T-cell (primary cell): ENCODE data around the gene IFT88. TPM values are rescaled to one million over a fixed set of nuclear protein-coding genes. Genes with fewer than 3 reads are reported as not detected.

Experiments used
- ATAC-seq, 4 experiments: fragments of 200-7000 bp in 3 of 4; fragments of 150-1000 bp in 1 of 4; cut with Tn5 transposase; replicated peaks in 1 of 4; 1 replicate in 3 of 4; 2 replicates in 1 of 4; pipeline ENCODE4 v1.10.0; 2021; ENCODE audit warnings: moderate library complexity in 3 of 4, mild to moderate bottlenecking in 2 of 4, moderate number of reproducible peaks in 1 of 4
- CTCF ChIA-PET, 2 donors: fragments of 300-600 bp; sonication (Branson Sonifier 250); formaldehyde crosslinking; loops; one replicate each; lab custom pipeline; 2022; ENCODE audit warnings: antibody characterized with exemption in 2 of 2; lab: Charles Lee
- POLR2A ChIA-PET, 2 donors: fragments of 300-600 bp; sonication (Branson Sonifier 250); formaldehyde crosslinking; loops; one replicate each; lab custom pipeline; 2022; ENCODE audit warnings: antibody characterized with exemption in 2 of 2; lab: Charles Lee
- DNase-seq, 35 experiments: peaks; one replicate each; pipeline versions ENCODE4 v3.0.0 to v3.0.0-alpha.2; 2013 to 2023
- H3K27ac ChIP-seq: one replicate; pipeline ENCODE4 v1.5.1; 2013; ENCODE audit warnings: low read length
- H3K27me3 ChIP-seq, 2 experiments: replicated peaks in 1 of 2; 1 replicate in 1 of 2; 2 replicates in 1 of 2; pipeline versions ENCODE4 v1.6.1 to v1.7.0; 2013; ENCODE audit warnings: low read length in 1 of 2, mixed read lengths in 1 of 2; ENCODE audit not compliant: control insufficient read depth in 2 of 2, insufficient read depth in 2 of 2; ENCODE audit errors: extremely low read depth in 1 of 2
- H3K36me3 ChIP-seq, 2 donors: 1 replicate in 1 of 2; 2 replicates in 1 of 2; pipeline versions ENCODE4 v1.6.1 to v1.7.0; 2013; ENCODE audit warnings: low read length in 1 of 2; ENCODE audit not compliant: control insufficient read depth in 2 of 2, insufficient read depth in 1 of 2; ENCODE audit errors: extremely low read depth in 1 of 2
- H3K4me1 ChIP-seq, 2 experiments: 1 replicate in 1 of 2; 2 replicates in 1 of 2; pipeline versions ENCODE4 v1.6.1 to v1.7.0; 2013; ENCODE audit warnings: low read length in 2 of 2, mixed read lengths in 1 of 2; ENCODE audit not compliant: insufficient read depth in 2 of 2, control insufficient read depth in 1 of 2; ENCODE audit errors: extremely low read depth in 1 of 2
- H3K4me3 ChIP-seq, 2 donors: 1 replicate in 1 of 2; 2 replicates in 1 of 2; pipeline versions ENCODE4 v1.5.1 to v1.7.0; 2013; ENCODE audit warnings: mild to moderate bottlenecking in 2 of 2, low read length in 1 of 2, moderate library complexity in 1 of 2; ENCODE audit not compliant: control insufficient read depth in 1 of 2; ENCODE audit errors: extremely low read depth in 1 of 2
- H3K9me3 ChIP-seq: 2 replicates; pipeline ENCODE4 v1.7.0; 2013
- H3K27ac Mint-ChIP-seq, 2 donors: one replicate each; pipeline ENCODE4 v1.8.0; 2020 to 2021; ENCODE audit warnings: mild to moderate bottlenecking in 2 of 2, mixed read lengths in 2 of 2
- H3K27me3 Mint-ChIP-seq, 2 donors: one replicate each; pipeline ENCODE4 v1.8.0; 2021 to 2022; ENCODE audit warnings: mixed read lengths in 2 of 2
- H3K36me3 Mint-ChIP-seq: one replicate; pipeline ENCODE4 v1.8.0; 2021; ENCODE audit warnings: mixed read lengths
- H3K4me1 Mint-ChIP-seq, 3 donors: one replicate each; pipeline ENCODE4 v1.8.0; 2020 to 2022; ENCODE audit warnings: mixed read lengths in 3 of 3, mild to moderate bottlenecking in 1 of 3
- H3K4me3 Mint-ChIP-seq, 3 donors: one replicate each; pipeline ENCODE4 v1.8.0; 2020 to 2022; ENCODE audit warnings: mild to moderate bottlenecking in 3 of 3, mixed read lengths in 3 of 3, moderate library complexity in 3 of 3
- H3K9me3 Mint-ChIP-seq, 3 donors: one replicate each; pipeline ENCODE4 v1.8.0; 2020 to 2022; ENCODE audit warnings: mixed read lengths in 3 of 3
- WGBS: methylation state at CpG from one replicate; pipeline ENCODE4 v1.1.5; 2013; ENCODE audit warnings: missing lambda C conversion rate; ENCODE audit not compliant: insufficient coverage; 5-methylcytosine and 5-hydroxymethylcytosine counted together
- total RNA-seq, 35 experiments: library from RNA in 6 of 35; stranded (reverse) in 6 of 35; fragments of 120-200 nt in 1 of 35; gene quantifications; one replicate each; pipeline versions ENCODE4 v1.2.1 to v1.2.4 and lab custom pipeline; 2013 to 2026

IFT88 gene
- total RNA-seq, 5 donors from 2014 or later (not counting 1 experiment from before 2014, with no cell fraction given): 7.6 to 9.8 (median 8.6) TPM

GRCh38 chr13:20525601-20526544 is 41.1 kb upstream of the IFT88 start, which contains the start of gene CRYL1:
TSS of gene CRYL1 (minus strand) at chr13:20525857. CDS start at chr13:20525794, 63 bp downstream.
- POLR2A ChIA-PET: interaction anchor here (0.6 kb wide), 3 partner anchors 10 to 378 kb away, joined by 3 to 7 read pairs (median 4); no protein-coding TSS in a partner anchor

GRCh38 chr13:20526664-20527063 is 40.3 kb upstream of the IFT88 start:
- H3K4me3 ChIP-seq: peak overlapping the region in 1 of 2 donors; percentile 89
- Mint-ChIP-seq H3K27me3 (peaks cover 0 to 5% of the 10 kb centered on the region in 2 donors), H3K9me3 (no peaks in the 10 kb centered on the region), H3K36me3 (no peaks in the 10 kb centered on the region), H3K4me1 (peaks cover 23 to 28% (median 25%) of the 10 kb centered on the region in 3 donors), H3K4me3 (peak overlapping the region; percentile 70 to 92 (median 91)), H3K27ac (peak overlapping the region; percentile 92 to 97)
- peak overlapping the region; percentile 87 for H3K27ac ChIP-seq
- ATAC-seq (no peak), DNase-seq (peak in 1 of 35 experiments; percentile 9)
- POLR2A ChIA-PET: interaction anchor here (0.5 to 0.7 kb wide), 3 partner anchors 131 to 501 kb away, joined by 4 to 7 read pairs (median 4); no protein-coding TSS in a partner anchor
- H3K9me3 ChIP-seq: no peaks in the 10 kb centered on the region
- CTCF ChIA-PET: interaction anchor here (0.5 to 0.6 kb wide), 3 partner anchors 21 to 377 kb away, joined by 3 to 5 read pairs (median 4); no protein-coding TSS in a partner anchor
- WGBS: 95% methylated on average over 3 of the region's 6 CpGs
- H3K36me3 ChIP-seq: no peaks in the 10 kb centered on the region
- H3K4me1 ChIP-seq: peaks cover 3 to 23% of the 10 kb centered on the region in 2 experiments
- H3K27me3 ChIP-seq: peaks cover 0 to 4% of the 10 kb centered on the region in 2 experiments

More at GRCh38 chr13:20525601-20526544, 41.1 kb upstream of the IFT88 start, which contains the start of gene CRYL1:
- ATAC-seq: peak; percentile 92 to 96 (median 94)
- peak within 1 kb of the TSS; percentile 87 for H3K27ac ChIP-seq
- peaks cover 3 to 23% of the 10 kb centered on the region in 2 experiments for H3K4me1 ChIP-seq
- CTCF ChIA-PET: interaction anchor here (0.5 to 0.6 kb wide), 3 partner anchors 304 to 378 kb away, joined by 4 to 5 read pairs (median 4); no protein-coding TSS in a partner anchor
- Mint-ChIP-seq H3K4me3 (peak within 1 kb of the TSS; percentile 70 to 92 (median 91)), H3K4me1 (peaks cover 23 to 28% (median 25%) of the 10 kb centered on the region in 3 donors), H3K36me3 (no peaks in the 10 kb centered on the region), H3K27ac (peak within 1 kb of the TSS; percentile 92 to 97), H3K9me3 (no peaks in the 10 kb centered on the region), H3K27me3 (peaks cover 0 to 5% of the 10 kb centered on the region in 2 donors)
- DNase-seq: peak; percentile 52 to 82 (median 65)
- H3K4me3 ChIP-seq: peak within 1 kb of the TSS; percentile 89 to 92
- no peaks in the 10 kb centered on the region for H3K36me3 ChIP-seq
- no peaks in the 10 kb centered on the region for H3K9me3 ChIP-seq
- WGBS: under 1% methylated on average over 87 of the region's 89 CpGs
- H3K27me3 ChIP-seq: peaks cover 0 to under 1% of the 10 kb centered on the region in 2 experiments

- Histone ChIP-seq H3K36me3 (no peaks in the 10 kb centered on the region), H3K27me3 (peaks cover 0 to 4% of the 10 kb centered on the region in 2 experiments), H3K27ac (no peak overlapping the region), H3K4me1 (peaks cover 3 to 23% of the 10 kb centered on the region in 2 experiments), H3K4me3 (no peak overlapping the region), H3K9me3 (no peaks in the 10 kb centered on the region)
- ATAC-seq (no peak), DNase-seq (no peak)
- WGBS: 92% methylated on average over 1 of the region's 2 CpGs
- ChIA-PET CTCF (interaction anchor here in 1 of 2 donors (0.6 kb wide), 1 partner anchor 28 kb away, joined by 3 read pairs; no protein-coding TSS in a partner anchor), POLR2A (no interaction called here)
- no peak overlapping the region for H3K27ac Mint-ChIP-seq
- no peaks in the 10 kb centered on the region for H3K36me3 Mint-ChIP-seq
- peaks cover 19 to 21% (median 21%) of the 10 kb centered on the region in 3 donors for H3K4me1 Mint-ChIP-seq
- no peak overlapping the region for H3K4me3 Mint-ChIP-seq
- peaks cover 0 to 5% of the 10 kb centered on the region in 2 donors for H3K27me3 Mint-ChIP-seq
- H3K9me3 Mint-ChIP-seq: no peaks in the 10 kb centered on the region
Observed at GRCh38 chr13:20528452-20528851, 38.5 kb upstream of the IFT88 start.

GRCh38 chr13:20534038-20534608 is 32.8 kb upstream of the IFT88 start:
- CTCF ChIA-PET: no interaction called here
- ATAC-seq (no peak), DNase-seq (no peak)
- Histone ChIP-seq H3K27ac (no peak overlapping the region), H3K4me3 (no peak overlapping the region), H3K27me3 (peaks cover 0 to 7% of the 10 kb centered on the region in 2 experiments), H3K9me3 (no peaks in the 10 kb centered on the region), H3K4me1 (no peaks in the 10 kb centered on the region), H3K36me3 (no peaks in the 10 kb centered on the region)
- Mint-ChIP-seq H3K27me3 (peaks cover 0 to 5% of the 10 kb centered on the region in 2 donors), H3K4me1 (no peaks in the 10 kb centered on the region), H3K27ac (no peak overlapping the region), H3K36me3 (peaks cover 6% of the 10 kb centered on the region), H3K4me3 (no peak overlapping the region), H3K9me3 (peaks cover 3 to 10% (median 3%) of the 10 kb centered on the region in 3 donors)
- POLR2A ChIA-PET: no interaction called here
- WGBS: 100% methylated on average over 3 of the region's 10 CpGs

GRCh38 chr13:20536992-20537391 is 30.0 kb upstream of the IFT88 start:
- no peak overlapping the region for H3K27ac ChIP-seq
- no peak overlapping the region for H3K4me3 ChIP-seq
- ChIA-PET POLR2A (interaction anchor here in 1 of 2 donors (0.5 kb wide), 1 partner anchor 21 kb away, joined by 5 read pairs; no protein-coding TSS in a partner anchor), CTCF (interaction anchor here (0.7 to 1.2 kb wide), 2 partner anchors 22 to 316 kb away, joined by 3 read pairs; no protein-coding TSS in a partner anchor)
- ATAC-seq: no peak
- Mint-ChIP-seq H3K36me3 (peaks cover 6% of the 10 kb centered on the region), H3K9me3 (peaks cover 3 to 10% (median 3%) of the 10 kb centered on the region in 3 donors), H3K4me3 (no peak overlapping the region), H3K27ac (no peak overlapping the region), H3K4me1 (no peaks in the 10 kb centered on the region), H3K27me3 (no peaks in the 10 kb centered on the region)
- no peak for DNase-seq
- H3K36me3 ChIP-seq: no peaks in the 10 kb centered on the region
- peaks cover 0 to 3% of the 10 kb centered on the region in 2 experiments for H3K27me3 ChIP-seq
- no peaks in the 10 kb centered on the region for H3K4me1 ChIP-seq
- H3K9me3 ChIP-seq: no peaks in the 10 kb centered on the region
